Left ventricle myocardium inferior (tissue), 1 donor: ENCODE data around the gene GNPTAB. TPM values are rescaled to one million over a fixed set of nuclear protein-coding genes. Genes with fewer than 3 reads are reported as not detected.

ENCODE experiments used
- DNase-seq: peaks from one replicate; pipeline ENCODE4 v3.0.0-alpha.2; 2020
- H3K27ac ChIP-seq: fragments of 200-600 bp; replicated peaks from 2 replicates; pipeline ENCODE4 v1.8.0; 2021
- H3K27me3 ChIP-seq: fragments of 200-600 bp; 2 replicates; pipeline ENCODE4 v1.8.0; 2021; ENCODE audit warnings: low read depth
- H3K36me3 ChIP-seq: fragments of 200-600 bp; 2 replicates; pipeline ENCODE4 v1.8.0; 2021
- H3K4me1 ChIP-seq: fragments of 200-600 bp; 2 replicates; pipeline ENCODE4 v1.8.0; 2021
- H3K4me3 ChIP-seq: fragments of 200-600 bp; 2 replicates; pipeline ENCODE4 v1.8.0; 2021; ENCODE audit warnings: mild to moderate bottlenecking, moderate library complexity
- H3K9me3 ChIP-seq: fragments of 200-600 bp; replicated peaks from 2 replicates; pipeline ENCODE4 v1.8.0; 2021
- intact Hi-C: fragments of 100-400 bp; cut with micrococcal nuclease; formaldehyde crosslinking; loops from one replicate; pipeline ENCODE4 v1.11.0; 2022
- total RNA-seq: library from RNA; stranded (reverse); fragmentation: NEBNext Ultra II Directional; extraction: Animal tissue kit (Norgen Biotek cat#: 25700); gene quantifications from one replicate; pipeline ENCODE4 v1.2.1, GENCODE V29; 2021
- TF ChIP-seq, protein P1 (sequence below): fragments of 200-600 bp; IDR thresholded peaks from 2 replicates; pipeline ENCODE4 v1.8.0; 2021; ENCODE audit warnings: antibody characterized with exemption, mild to moderate bottlenecking, borderline replicate concordance
- donor health status: DM: no; HTN: yes; CAD: no; lungs with severe emphysema.

Gene GNPTAB
- total RNA-seq, 1 donor from 2014 or later, result 55.2 TPM

DNA sequence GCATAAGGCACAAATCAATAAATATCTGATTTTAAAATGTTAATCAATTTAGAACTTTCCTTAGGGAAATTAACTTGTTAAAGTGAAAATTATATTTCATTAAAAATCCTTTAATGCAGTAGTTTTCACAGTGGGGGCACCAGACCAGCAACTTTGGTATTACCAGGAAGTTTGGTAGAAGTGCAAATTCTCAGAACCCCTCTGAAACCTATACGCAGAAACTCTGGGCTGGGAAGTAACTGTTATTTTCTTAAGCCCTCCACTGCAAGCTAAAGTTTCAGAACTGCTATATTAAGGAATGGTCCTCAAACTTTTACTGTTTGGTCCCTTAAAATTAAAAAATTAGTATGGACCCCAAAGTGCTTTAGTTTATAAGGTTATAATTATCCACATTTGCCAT is 35.7 kb downstream of the GNPTAB start:
- Histone ChIP-seq H3K27me3 (no peaks in the 10 kb centered on the region), H3K36me3 (no peaks in the 10 kb centered on the region), H3K27ac (no peak overlapping the region), H3K4me3 (no peak overlapping the region), H3K4me1 (peaks cover 25% of the 10 kb centered on the region), H3K9me3 (no peaks in the 10 kb centered on the region)
- intact Hi-C loops, result no loop called here
- TF ChIP-seq, protein P1, sequence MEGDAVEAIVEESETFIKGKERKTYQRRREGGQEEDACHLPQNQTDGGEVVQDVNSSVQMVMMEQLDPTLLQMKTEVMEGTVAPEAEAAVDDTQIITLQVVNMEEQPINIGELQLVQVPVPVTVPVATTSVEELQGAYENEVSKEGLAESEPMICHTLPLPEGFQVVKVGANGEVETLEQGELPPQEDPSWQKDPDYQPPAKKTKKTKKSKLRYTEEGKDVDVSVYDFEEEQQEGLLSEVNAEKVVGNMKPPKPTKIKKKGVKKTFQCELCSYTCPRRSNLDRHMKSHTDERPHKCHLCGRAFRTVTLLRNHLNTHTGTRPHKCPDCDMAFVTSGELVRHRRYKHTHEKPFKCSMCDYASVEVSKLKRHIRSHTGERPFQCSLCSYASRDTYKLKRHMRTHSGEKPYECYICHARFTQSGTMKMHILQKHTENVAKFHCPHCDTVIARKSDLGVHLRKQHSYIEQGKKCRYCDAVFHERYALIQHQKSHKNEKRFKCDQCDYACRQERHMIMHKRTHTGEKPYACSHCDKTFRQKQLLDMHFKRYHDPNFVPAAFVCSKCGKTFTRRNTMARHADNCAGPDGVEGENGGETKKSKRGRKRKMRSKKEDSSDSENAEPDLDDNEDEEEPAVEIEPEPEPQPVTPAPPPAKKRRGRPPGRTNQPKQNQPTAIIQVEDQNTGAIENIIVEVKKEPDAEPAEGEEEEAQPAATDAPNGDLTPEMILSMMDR, result no peak
- no peak for DNase-seq

DNA sequence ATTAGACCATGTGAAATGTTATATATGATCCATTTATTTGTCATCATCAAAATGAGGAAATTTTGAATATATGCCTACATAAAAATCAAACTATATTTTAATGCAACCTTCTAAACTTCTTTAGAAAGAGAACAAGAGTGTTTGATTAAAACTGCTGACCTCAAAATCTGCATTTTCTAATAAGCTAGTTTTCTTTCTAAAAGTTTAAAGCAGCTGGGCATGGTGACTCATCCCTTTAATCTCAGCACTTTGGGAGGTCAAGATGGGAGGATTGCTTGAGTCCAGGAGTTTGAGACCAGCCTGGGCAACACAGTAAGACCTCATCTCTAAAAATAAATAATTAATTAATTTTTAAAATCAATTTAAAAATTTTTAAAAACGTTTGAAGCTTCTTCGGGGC is 36.2 kb downstream of the GNPTAB start:
- Histone ChIP-seq H3K36me3 (peaks cover under 1% of the 10 kb centered on the region), H3K27me3 (no peaks in the 10 kb centered on the region), H3K27ac (no peak overlapping the region), H3K4me3 (no peak overlapping the region), H3K9me3 (no peaks in the 10 kb centered on the region), H3K4me1 (peaks cover 25% of the 10 kb centered on the region)
- DNase-seq, result no peak
- TF ChIP-seq, protein P1, result no peak
- intact Hi-C loops, result no loop called here

DNA sequence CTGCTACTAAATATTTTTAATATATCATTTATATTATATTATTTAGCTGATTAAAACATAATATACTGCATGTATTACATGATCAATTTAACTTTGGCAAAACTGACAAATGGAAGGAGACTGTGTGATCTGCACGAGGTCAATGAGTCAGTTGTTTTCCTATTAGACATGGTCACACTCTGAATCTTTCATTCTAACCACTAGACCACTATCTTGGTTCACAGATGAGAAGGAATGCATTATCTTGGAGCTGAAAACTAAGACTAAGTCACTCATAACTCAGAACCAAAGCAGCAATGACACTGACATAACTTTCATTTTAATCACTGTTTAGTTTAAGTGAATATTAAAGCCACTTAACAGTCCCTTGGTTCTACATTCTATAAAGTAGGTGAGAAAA is 37.4 kb downstream of the GNPTAB start:
- DNase-seq, result no peak
- Histone ChIP-seq H3K36me3 (peaks cover 12% of the 10 kb centered on the region), H3K4me3 (no peak overlapping the region), H3K9me3 (no peaks in the 10 kb centered on the region), H3K27ac (no peak overlapping the region), H3K4me1 (peaks cover 25% of the 10 kb centered on the region), H3K27me3 (no peaks in the 10 kb centered on the region)
- intact Hi-C loops, result no loop called here
- TF ChIP-seq, protein P1, result no peak

DNA sequence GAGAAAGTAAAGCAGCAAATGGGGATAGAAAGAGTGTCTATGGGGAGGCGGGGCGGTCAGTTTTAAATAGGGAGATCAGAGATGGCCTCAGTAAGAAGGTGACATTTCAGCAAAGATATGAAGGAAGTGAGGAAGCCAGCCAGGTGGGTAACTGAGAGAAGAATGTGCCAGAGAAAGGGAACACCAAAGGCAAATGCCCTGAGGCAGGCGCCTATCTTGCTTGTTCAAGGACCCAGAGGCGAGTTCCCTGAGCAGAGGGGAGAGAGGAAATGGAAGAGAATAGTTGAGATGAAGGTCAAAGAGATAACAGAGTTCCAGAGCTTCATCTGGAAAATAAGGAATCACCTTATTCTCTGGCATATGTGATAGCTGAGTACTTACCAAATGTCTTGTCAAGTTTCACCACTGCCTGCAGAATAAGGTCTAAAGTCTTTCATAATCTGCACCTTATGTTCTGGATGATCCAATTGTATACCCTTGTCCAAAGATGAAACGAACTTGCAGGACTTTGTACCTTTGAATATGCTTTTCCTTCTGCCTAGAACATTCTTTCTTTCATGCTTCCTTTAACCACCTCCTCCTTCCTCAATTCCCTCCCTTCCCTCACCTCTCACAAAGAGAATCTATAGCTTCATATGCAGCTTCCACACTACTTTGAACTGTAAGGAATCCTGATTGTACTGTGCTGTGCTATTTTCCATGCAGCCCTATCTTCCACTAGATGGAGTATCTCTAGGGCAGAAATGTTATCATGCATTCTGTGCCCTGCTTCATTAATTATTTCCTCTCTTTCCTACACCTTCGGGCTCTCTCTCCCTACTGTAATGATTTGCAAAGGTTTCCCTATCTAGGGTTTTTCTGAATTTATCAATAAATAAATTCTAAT is 38.5 kb downstream of the GNPTAB start:
- Histone ChIP-seq H3K4me3 (no peak overlapping the region), H3K36me3 (peaks cover 21% of the 10 kb centered on the region), H3K9me3 (no peaks in the 10 kb centered on the region), H3K4me1 (peaks cover 19% of the 10 kb centered on the region), H3K27me3 (no peaks in the 10 kb centered on the region), H3K27ac (no peak overlapping the region)
- no peak for DNase-seq
- intact Hi-C loops, result no loop called here
- TF ChIP-seq, protein P1, result peak; percentile 45

DNA sequence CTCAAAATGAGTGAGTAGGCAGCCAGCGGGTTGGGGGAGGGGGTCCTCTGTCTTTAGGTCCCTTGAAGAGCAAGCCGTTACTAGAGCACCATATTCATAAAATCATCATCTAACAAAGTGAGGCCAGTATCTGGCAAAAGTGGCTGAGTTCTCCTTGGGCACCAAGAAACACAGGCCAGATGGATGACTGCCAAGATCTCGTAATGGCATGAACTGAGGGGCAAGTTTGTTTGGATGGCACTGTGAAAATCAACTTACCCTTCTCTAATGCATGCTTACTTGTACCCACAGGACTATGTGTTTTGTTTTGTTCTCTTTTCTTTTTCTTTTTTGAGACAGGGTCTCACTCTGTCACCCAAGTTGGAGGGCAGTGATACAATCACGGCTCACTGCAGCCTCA is 41.6 kb downstream of the GNPTAB start:
- no peak overlapping the region for H3K27ac ChIP-seq
- TF ChIP-seq, protein P1, result no peak
- no peak overlapping the region for H3K4me3 ChIP-seq
- no peaks in the 10 kb centered on the region for H3K27me3 ChIP-seq
- DNase-seq, result no peak
- peaks cover 19% of the 10 kb centered on the region for H3K4me1 ChIP-seq
- no peaks in the 10 kb centered on the region for H3K9me3 ChIP-seq
- intact Hi-C loops, result no loop called here
- peaks cover 40% of the 10 kb centered on the region for H3K36me3 ChIP-seq
